HG03521 (cell line): ENCODE data around the gene VPS54.

Experiments
- ATAC-seq: cut with Tn5 transposase; IDR thresholded peaks from one replicate; pipeline ENCODE4 v1.9.1; 2021; ENCODE audit warnings: mild to moderate bottlenecking, moderate library complexity; ENCODE audit not compliant: unreplicated experiment

Gene VPS54

DNA sequence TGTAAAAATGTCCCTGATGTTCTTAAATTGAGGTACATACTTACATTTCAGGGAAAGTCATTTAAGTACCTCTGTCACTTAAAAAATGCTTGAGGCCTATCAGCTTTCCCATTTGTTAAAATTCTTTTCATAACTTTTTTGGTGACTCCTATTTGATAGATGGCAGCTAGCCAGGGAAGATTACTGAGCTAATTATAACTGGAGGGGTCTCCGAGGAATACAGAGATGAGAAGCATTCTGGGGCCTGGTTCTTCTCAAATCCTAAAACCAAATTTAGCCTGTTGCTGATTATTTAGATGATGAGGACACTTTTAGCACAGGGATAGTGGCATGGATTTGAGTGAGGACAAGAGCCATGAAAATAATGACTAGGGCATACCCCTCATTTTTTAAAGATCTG, 172.7 kb downstream of the VPS54 start:
- ATAC-seq: no peak

DNA sequence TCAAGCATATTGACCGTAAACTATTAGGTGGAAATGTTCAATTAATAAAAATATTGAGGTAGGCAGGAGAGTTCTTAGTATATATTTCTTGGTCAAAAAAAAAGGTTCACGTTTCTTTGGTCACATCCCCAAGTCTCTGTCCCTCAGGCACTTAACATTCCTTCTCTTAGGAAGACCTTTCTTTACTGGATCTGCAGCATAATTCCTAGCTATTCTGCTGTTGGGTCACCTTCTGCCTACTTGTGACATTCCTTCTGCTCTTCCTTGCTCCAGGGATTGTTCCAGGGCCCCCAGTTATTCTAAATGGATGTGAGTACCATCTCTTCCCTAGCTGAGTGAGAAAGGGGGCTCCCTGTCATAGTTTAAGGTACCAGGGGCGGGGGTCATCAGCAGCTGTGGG, 173.4 kb downstream of the VPS54 start:
- ATAC-seq: no peak

DNA sequence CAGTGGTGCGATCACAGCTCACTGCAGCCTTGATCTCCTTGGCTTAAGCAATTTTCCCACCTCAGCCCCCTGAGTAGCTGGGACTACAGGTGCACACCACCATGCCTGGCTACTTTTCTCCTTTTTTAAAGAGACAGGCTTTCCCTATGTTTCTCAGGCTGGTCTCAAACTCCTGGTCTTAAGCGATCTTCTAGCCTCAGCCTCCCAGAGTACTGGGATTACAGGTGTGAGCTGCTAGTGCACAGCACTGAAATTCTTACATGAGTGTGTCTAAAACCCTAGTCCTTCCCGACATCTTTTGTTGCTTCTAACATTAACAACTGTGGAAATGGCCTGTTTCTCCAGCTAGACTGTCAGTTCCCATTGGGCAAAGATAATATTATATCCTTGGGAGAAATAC, 174.6 kb downstream of the VPS54 start:
- ATAC-seq: no peak

DNA sequence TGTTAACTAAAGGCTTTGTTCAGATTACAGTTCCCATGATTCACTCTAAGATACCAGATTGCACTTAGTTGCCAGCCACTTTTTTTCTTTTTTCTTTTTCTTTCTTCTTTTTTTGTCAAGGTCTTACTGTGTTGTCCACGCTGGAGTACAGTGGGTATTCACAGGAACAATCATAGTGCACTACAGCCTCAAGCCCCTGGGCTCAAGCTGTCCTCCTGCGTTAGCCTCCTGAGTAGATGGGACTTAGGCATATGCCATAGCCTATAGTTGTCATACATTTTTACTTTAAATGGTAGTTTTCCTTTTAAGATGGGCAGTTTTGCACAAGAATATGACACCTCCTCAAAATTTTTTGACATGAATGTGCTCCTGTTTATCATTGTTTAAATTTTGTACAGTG, 175.4 kb downstream of the VPS54 start:
- ATAC-seq: no peak

DNA sequence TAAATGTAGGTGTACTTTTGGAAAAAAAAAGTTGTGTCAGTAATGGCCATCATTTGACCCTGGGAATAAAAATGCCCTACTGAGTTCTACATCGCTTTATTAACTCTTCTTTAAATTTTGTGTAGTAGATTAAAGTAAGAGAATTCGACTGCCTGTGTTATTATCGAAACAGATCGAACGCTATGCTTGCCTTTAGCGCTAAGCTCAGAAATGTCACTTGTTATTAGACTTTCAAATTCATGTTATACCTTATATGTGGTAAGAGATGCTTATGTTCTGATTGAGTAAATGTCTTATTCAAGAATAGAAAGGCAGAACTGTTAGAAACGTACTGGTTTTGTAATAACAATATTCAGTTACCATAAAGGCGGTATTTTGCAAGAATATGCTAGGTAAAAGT, 176.1 kb downstream of the VPS54 start:
- no peak for ATAC-seq

DNA sequence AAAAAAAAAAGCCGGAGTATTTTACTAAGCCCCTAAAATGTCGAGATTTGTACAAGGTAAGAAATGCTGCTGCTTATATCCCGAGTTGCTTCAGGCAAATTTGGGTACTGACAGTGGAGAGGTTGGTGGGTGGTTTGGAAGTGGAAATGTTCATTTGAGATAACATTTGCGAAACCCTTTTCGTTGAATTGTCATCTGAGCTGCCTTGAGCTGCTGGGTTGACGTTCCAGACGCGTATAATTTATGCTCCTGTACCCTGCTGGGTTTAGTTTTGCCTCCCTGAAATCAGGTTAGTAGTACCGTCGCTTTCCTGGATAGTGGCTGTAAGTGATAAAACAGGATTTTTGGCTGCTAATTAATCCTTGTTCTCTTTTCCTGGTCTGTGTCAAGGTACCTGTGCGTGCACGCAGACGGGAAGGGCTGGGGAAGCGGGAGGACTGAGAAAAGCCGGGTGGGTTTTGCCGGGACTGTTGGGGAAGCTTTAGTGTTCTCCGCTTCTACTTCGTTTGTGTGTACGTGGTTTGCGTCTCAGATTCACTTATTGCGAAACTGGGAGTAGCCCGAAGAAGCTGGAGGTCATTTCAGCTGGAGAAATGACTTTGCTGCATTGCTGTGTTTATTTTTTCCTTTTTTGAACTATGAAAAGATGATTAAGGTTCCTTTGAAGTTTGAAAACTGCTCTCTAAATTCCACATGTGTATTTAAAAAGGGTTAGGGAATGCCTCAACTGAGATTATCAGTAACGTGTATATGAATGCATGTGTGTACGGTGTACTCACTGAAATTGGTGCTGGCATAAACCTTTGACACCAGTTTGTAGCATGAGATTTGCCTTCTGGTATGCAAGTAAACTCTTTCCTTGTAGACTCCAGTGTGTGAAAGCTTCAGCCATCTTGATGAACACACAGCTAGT, 176.8 kb downstream of the VPS54 start:
- no peak for ATAC-seq
